Measurements from ENCODE around the gene NTSR1.
A peak's percentile ranks its signal among the peaks of the same experiment; 100 is the strongest.

Gene NTSR1

GRCh38 chr20:62795023-62795761, 86.6 kb downstream of the NTSR1 start:
- H3K4me3 ChIP-seq (ENCODE audit: low read length, poor library complexity, severe bottlenecking), result peak overlapping the region; percentile 83
- TF ChIP-seq, protein P1, sequence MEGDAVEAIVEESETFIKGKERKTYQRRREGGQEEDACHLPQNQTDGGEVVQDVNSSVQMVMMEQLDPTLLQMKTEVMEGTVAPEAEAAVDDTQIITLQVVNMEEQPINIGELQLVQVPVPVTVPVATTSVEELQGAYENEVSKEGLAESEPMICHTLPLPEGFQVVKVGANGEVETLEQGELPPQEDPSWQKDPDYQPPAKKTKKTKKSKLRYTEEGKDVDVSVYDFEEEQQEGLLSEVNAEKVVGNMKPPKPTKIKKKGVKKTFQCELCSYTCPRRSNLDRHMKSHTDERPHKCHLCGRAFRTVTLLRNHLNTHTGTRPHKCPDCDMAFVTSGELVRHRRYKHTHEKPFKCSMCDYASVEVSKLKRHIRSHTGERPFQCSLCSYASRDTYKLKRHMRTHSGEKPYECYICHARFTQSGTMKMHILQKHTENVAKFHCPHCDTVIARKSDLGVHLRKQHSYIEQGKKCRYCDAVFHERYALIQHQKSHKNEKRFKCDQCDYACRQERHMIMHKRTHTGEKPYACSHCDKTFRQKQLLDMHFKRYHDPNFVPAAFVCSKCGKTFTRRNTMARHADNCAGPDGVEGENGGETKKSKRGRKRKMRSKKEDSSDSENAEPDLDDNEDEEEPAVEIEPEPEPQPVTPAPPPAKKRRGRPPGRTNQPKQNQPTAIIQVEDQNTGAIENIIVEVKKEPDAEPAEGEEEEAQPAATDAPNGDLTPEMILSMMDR (conservative IDR thresholded peaks at IDR 0.05; ENCODE audit: low read length), result no peak
- no peak for TF ChIP-seq EZH2phosphoT487 (IDR thresholded peaks at IDR 0.05; ENCODE audit: borderline replicate concordance)

DNA sequence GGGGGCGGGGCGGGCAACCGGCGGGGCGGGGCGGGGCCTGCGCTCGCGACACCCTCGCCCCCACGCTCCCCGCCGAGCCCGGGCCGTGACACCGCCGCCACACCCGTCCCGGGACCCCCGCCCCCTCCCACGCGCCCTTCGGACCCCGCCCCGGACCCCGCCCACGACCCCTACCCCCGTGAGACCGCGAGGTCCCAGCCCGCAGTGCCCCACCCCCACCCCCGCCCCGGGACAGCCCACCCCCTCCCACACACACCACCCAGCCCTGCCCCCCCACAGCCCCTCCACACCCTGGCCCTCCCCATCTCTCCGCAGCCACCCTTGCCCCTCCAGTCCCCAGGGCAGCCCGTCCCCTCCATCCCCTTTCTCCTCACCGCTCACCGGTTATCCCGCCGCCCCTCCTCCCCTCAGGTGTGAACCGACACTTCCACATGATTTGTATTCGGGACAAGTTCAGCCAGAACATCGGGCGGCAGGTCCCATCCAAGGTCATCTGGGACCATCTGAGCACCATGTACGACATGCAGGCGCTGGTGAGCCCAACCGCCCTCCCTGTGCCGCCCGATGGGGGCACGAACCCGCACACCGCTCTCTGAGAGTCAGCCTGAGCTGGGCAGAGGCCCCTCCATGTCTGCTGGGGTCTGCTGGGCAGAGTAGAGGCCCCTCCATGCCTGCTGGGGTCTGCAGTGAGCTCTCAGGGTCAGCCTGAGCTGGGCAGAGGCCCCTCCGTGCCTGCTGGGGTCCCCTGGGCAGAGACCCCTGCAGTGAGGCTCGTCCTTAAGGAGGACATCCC, 88.3 kb downstream of the NTSR1 start:
- H3K36me3 ChIP-seq (ENCODE audit: insufficient read depth, low read length), result peaks cover 26% of the 10 kb centered on the region; the same call in 1 of the 2 replicates
- H3K4me2 ChIP-seq (ENCODE audit: low read depth, low read length, poor library complexity, severe bottlenecking), result peak overlapping the region; percentile 94
- TF ChIP-seq, protein P1 (conservative IDR thresholded peaks at IDR 0.05; ENCODE audit: low read length), result no peak
- TF ChIP-seq EZH2phosphoT487 (IDR thresholded peaks at IDR 0.05; ENCODE audit: borderline replicate concordance), result no peak
- H3K9ac ChIP-seq (ENCODE audit: low read depth, low read length, poor library complexity, severe bottlenecking), result peak overlapping the region; percentile 96
- H3K9me2 ChIP-seq (replicated peaks; ENCODE audit: low read depth, low read length), result no peaks in the 10 kb centered on the region
- H3K27me3 ChIP-seq (ENCODE audit: insufficient read depth, low read length, poor library complexity, severe bottlenecking), result no peaks in the 10 kb centered on the region
- H3K79me2 ChIP-seq (ENCODE audit: insufficient read depth, low read length), result peaks cover 25% of the 10 kb centered on the region
- peak overlapping the region; percentile 65; the same call in 1 of the 2 replicates for H2AFZ ChIP-seq (ENCODE audit: low read length)
- peak overlapping the region; percentile 83 for H3K4me3 ChIP-seq (ENCODE audit: low read length, poor library complexity, severe bottlenecking)
- H3K4me1 ChIP-seq (ENCODE audit: insufficient read depth, low read length, poor library complexity, severe bottlenecking), result peaks cover 27% of the 10 kb centered on the region
- peaks cover 11% of the 10 kb centered on the region for H4K20me1 ChIP-seq (ENCODE audit: insufficient read depth, low read length, poor library complexity, severe bottlenecking)
- peaks cover 3% of the 10 kb centered on the region; the same call in 1 of the 2 replicates for H3F3A ChIP-seq (ENCODE audit: low read depth)
- H3K9me3 ChIP-seq (ENCODE audit: insufficient read depth, low read depth, low read length), result no peaks in the 10 kb centered on the region

More at GRCh38 chr20:62795023-62795761, 86.6 kb downstream of the NTSR1 start:
- peaks cover 30% of the 10 kb centered on the region for H3K4me1 ChIP-seq (ENCODE audit: insufficient read depth, low read length, poor library complexity, severe bottlenecking)
- H3K4me2 ChIP-seq (ENCODE audit: low read depth, low read length, poor library complexity, severe bottlenecking), result peak overlapping the region; percentile 87
- no peaks in the 10 kb centered on the region for H3K27me3 ChIP-seq (ENCODE audit: insufficient read depth, low read length, poor library complexity, severe bottlenecking)
- H3K9me3 ChIP-seq (ENCODE audit: insufficient read depth, low read depth, low read length), result no peaks in the 10 kb centered on the region
- H3K79me2 ChIP-seq (ENCODE audit: insufficient read depth, low read length), result peaks cover 25% of the 10 kb centered on the region
- peaks cover 18% of the 10 kb centered on the region; the same call in 1 of the 2 replicates for H3K36me3 ChIP-seq (ENCODE audit: insufficient read depth, low read length)
- peak overlapping the region; percentile 80 for H2AFZ ChIP-seq (ENCODE audit: low read length)
- H4K20me1 ChIP-seq (ENCODE audit: insufficient read depth, low read length, poor library complexity, severe bottlenecking), result peaks cover 11% of the 10 kb centered on the region
- peaks cover 3% of the 10 kb centered on the region; the same call in 1 of the 2 replicates for H3F3A ChIP-seq (ENCODE audit: low read depth)
- H3K9me2 ChIP-seq (replicated peaks; ENCODE audit: low read depth, low read length), result no peaks in the 10 kb centered on the region
- peak overlapping the region; percentile 96 for H3K9ac ChIP-seq (ENCODE audit: low read depth, low read length, poor library complexity, severe bottlenecking)

DNA sequence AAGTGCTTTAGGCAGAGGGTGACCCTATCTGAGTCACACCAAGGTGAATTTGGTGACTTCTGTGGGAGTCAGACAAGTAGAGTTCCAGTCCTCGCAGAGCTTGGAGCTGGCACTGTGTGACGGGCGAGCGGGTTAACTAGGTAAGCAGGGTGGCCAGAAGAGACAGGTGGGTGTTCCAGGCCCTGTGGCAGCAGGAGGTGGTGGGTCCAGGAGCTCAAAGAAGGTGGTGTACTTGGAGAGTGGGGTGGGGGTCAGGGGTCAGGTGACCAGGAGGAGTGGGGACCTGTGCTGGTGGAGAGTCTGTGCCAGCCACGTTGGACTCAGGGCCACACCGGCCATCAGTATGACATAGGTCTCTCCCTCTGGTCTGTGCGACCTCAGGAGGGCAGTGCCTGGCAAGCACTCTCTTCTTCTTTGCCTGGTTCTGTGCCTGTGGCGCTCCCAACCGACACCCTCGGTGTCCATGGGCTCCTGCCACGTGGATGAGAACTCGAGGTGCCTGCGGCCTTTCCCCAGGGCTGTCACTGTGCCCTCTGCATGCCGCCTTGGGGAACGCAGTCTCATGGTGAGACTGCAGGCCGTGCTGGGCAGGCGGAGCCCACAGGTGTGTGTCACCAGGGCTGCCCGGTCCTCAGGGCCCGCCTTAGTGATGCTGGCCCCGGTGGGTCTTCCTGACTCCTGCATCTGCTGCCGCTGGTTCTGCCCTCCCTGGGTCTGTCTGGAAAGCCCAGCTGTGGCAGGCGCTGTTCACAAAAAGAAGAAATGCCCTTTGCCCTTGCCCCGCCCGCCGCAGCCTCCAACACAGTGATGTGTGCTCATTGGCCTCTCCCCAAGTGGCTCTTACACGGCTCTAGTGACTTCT, 89.3 kb downstream of the NTSR1 start:
- peaks cover 3% of the 10 kb centered on the region; the same call in 1 of the 2 replicates for H3F3A ChIP-seq (ENCODE audit: low read depth)
- peak overlapping the region; percentile 79 for H3K4me3 ChIP-seq (ENCODE audit: low read length, poor library complexity, severe bottlenecking)
- TF ChIP-seq EZH2phosphoT487 (IDR thresholded peaks at IDR 0.05; ENCODE audit: borderline replicate concordance), result no peak
- TF ChIP-seq, protein P1 (conservative IDR thresholded peaks at IDR 0.05; ENCODE audit: low read length), result no peak
- peak overlapping the region; percentile 78 for H3K9ac ChIP-seq (ENCODE audit: low read depth, low read length, poor library complexity, severe bottlenecking)
- no peaks in the 10 kb centered on the region for H3K9me2 ChIP-seq (replicated peaks; ENCODE audit: low read depth, low read length)
- H2AFZ ChIP-seq (ENCODE audit: low read length), result no peak overlapping the region
- H3K9me3 ChIP-seq (ENCODE audit: insufficient read depth, low read depth, low read length), result no peaks in the 10 kb centered on the region
- H3K36me3 ChIP-seq (ENCODE audit: insufficient read depth, low read length), result peaks cover 26% of the 10 kb centered on the region; the same call in 1 of the 2 replicates
- peaks cover 25% of the 10 kb centered on the region for H3K79me2 ChIP-seq (ENCODE audit: insufficient read depth, low read length)
- H4K20me1 ChIP-seq (ENCODE audit: insufficient read depth, low read length, poor library complexity, severe bottlenecking), result peaks cover 11% of the 10 kb centered on the region
- H3K27me3 ChIP-seq (ENCODE audit: insufficient read depth, low read length, poor library complexity, severe bottlenecking), result no peaks in the 10 kb centered on the region
- H3K4me2 ChIP-seq (ENCODE audit: low read depth, low read length, poor library complexity, severe bottlenecking), result peak overlapping the region; percentile 94
- peaks cover 27% of the 10 kb centered on the region for H3K4me1 ChIP-seq (ENCODE audit: insufficient read depth, low read length, poor library complexity, severe bottlenecking)

Measured in Loucy (cell line).